ENCODE measurements around the gene CEP95. TPM values are rescaled to one million over a fixed set of nuclear protein-coding genes. Genes with fewer than 3 reads are reported as not detected.
"Not testable (repeated sequence)": the region's sequence is repeated elsewhere in the genome, so short reads cannot be mapped to it uniquely, and the experiment has no call there.

The CEP95 gene
- polyA plus RNA-seq, 2 donors = 16.7 to 33.3 TPM

DNA sequence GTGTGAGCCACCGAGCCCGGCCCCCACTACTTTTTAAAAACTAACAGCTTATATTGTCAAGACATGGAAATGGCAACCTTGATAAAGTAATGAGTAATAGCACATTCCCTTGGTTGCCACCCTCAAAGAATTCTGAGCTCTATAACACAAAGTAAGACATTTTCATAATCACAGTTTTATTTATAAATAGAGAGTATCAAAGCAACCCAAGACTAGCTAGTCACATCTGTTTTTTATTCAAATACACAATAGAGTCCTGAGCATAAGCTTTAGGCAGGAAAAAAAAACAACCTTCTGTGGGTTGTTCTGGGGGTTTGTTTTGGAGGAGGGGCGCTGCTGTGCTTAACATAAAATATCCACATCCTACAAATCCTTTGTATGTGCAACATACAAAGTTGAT lies 68.7 kb downstream of the CEP95 start:
- H3K4me3 ChIP-seq (ENCODE audit: low read depth in 1 of 2, low read length in 2 of 2) = no peak overlapping the region
- H3K27ac ChIP-seq (ENCODE audit: low read depth in 2 of 2, low read length in 1 of 2) = no peak overlapping the region
- no peaks in the 10 kb centered on the region for H3K27me3 ChIP-seq (ENCODE audit: control insufficient read depth in 1 of 2, insufficient read depth in 2 of 2, low read length in 2 of 2)
- H3K36me3 ChIP-seq (ENCODE audit: control insufficient read depth in 2 of 2, insufficient read depth in 2 of 2, low read length in 1 of 2) = peaks cover 0 to 4% of the 10 kb centered on the region in 2 donors
- 94 to 96% methylated on average over 3 of the region's 3 CpGs for WGBS, 2 donors
- H3K4me1 ChIP-seq (ENCODE audit: control insufficient read depth in 2 of 2, insufficient read depth in 2 of 2, low read length in 1 of 2) = no peaks in the 10 kb centered on the region
- no peaks in the 10 kb centered on the region for H3K9me3 ChIP-seq (ENCODE audit: control insufficient read depth in 2 of 2, insufficient read depth in 1 of 2, low read depth in 1 of 2, low read length in 1 of 2)

DNA sequence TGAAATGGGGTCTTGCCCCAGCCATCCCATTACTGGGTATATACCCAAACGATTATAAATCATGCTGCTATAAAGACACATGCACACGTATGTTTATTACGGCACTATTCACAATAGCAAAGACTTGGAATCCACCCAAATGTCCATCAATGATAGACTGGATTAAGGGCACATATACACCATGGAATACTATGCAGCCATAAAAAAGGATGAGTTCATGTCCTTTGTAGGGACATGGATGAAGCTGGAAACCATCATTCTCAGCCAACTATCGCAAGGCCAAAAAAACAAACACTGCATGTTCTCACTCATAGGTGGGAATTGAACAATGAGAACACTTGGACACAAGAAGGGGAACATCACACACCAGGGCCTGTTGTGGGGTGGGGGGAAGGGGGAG lies 70.2 kb downstream of the CEP95 start:
- H3K27me3 ChIP-seq (ENCODE audit: control insufficient read depth in 1 of 2, insufficient read depth in 2 of 2, low read length in 2 of 2); H3K4me1 ChIP-seq (ENCODE audit: control insufficient read depth in 2 of 2, insufficient read depth in 2 of 2, low read length in 1 of 2); H3K36me3 ChIP-seq (ENCODE audit: control insufficient read depth in 2 of 2, insufficient read depth in 2 of 2, low read length in 1 of 2); H3K4me3 ChIP-seq (ENCODE audit: low read depth in 1 of 2, low read length in 2 of 2); H3K27ac ChIP-seq (ENCODE audit: low read depth in 2 of 2, low read length in 1 of 2); H3K9me3 ChIP-seq (ENCODE audit: control insufficient read depth in 2 of 2, insufficient read depth in 1 of 2, low read depth in 1 of 2, low read length in 1 of 2): not testable (repeated sequence)
- WGBS, 2 donors = 95 to 97% methylated on average over 4 of the region's 4 CpGs

DNA sequence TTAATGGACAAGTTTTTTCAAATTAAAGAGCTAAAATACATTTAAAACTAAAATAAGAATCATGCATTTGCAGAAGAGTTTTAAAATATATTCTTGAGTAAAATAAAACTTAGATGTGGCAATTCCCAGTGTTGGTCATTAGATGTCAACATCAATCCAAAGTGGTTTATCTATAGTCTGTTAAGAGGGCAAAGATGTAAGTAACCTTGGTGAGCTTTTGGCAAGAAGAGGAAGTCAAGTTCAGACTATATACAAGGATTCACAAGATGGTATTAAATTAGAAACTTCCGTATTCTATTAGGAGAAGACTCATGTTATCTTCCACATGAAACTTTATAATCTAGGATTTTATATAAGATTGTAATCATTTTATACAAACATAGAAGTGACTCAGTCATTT lies 73.1 kb downstream of the CEP95 start:
- 92 to 93% methylated on average over 1 of the region's 1 CpG for WGBS, 2 donors
- H3K4me3 ChIP-seq (ENCODE audit: low read depth in 1 of 2, low read length in 2 of 2) = no peak overlapping the region
- H3K27ac ChIP-seq (ENCODE audit: low read depth in 2 of 2, low read length in 1 of 2) = no peak overlapping the region
- H3K36me3 ChIP-seq (ENCODE audit: control insufficient read depth in 2 of 2, insufficient read depth in 2 of 2, low read length in 1 of 2) = peaks cover 0 to 8% of the 10 kb centered on the region in 2 donors
- H3K27me3 ChIP-seq (ENCODE audit: control insufficient read depth in 1 of 2, insufficient read depth in 2 of 2, low read length in 2 of 2) = no peaks in the 10 kb centered on the region
- no peaks in the 10 kb centered on the region for H3K4me1 ChIP-seq (ENCODE audit: control insufficient read depth in 2 of 2, insufficient read depth in 2 of 2, low read length in 1 of 2)
- no peaks in the 10 kb centered on the region for H3K9me3 ChIP-seq (ENCODE audit: control insufficient read depth in 2 of 2, insufficient read depth in 1 of 2, low read depth in 1 of 2, low read length in 1 of 2)

DNA sequence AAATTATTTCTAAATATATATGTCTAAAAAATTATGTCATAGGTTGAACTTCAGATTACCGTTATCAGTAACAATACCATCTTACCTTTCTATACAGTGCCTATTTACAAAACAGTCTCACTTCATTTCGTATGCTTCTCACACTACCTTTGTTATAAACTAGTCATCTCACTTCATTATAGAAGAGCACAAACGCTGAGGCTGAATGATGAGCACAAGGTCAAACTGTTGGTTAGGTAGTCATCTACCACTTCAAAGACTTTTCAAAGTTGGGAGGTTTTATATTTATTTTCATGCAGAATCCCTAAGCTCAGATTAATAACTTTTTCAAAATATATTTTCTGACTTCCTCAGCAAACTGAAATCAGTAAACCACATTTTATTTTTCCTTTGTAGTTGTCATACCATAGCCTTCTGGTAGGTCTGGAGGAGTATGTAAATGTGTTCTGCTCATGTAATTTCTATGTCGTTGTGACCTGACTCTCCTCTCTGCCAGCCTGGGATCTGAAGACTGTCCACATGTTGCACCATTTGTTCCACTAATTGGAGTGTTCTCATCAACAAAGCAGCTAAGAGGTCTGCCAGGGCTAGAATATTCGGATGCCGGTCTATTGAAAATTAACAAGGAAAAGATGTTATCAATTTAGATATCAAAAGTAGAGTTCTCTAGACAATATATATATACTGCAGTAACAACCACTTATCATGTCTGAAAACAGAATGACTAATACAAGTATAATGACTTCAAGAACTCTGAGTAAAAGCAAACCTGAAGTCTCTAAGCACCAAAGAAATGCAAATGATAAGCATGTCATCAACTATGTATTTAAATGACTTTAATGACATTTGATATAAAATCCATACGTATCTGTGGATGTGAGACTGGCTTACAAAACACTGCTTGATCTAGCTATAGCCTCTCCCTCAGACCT lies 73.9 kb downstream of the CEP95 start:
- no peaks in the 10 kb centered on the region for H3K27me3 ChIP-seq (ENCODE audit: control insufficient read depth in 1 of 2, insufficient read depth in 2 of 2, low read length in 2 of 2)
- WGBS, 2 donors = 71 to 76% methylated on average over 7 of the region's 7 CpGs
- H3K4me1 ChIP-seq (ENCODE audit: control insufficient read depth in 2 of 2, insufficient read depth in 2 of 2, low read length in 1 of 2) = no peaks in the 10 kb centered on the region
- H3K27ac ChIP-seq (ENCODE audit: low read depth in 2 of 2, low read length in 1 of 2) = no peak overlapping the region
- H3K4me3 ChIP-seq (ENCODE audit: low read depth in 1 of 2, low read length in 2 of 2) = no peak overlapping the region
- H3K9me3 ChIP-seq (ENCODE audit: control insufficient read depth in 2 of 2, insufficient read depth in 1 of 2, low read depth in 1 of 2, low read length in 1 of 2) = no peaks in the 10 kb centered on the region
- peaks cover 0 to 8% of the 10 kb centered on the region in 2 donors for H3K36me3 ChIP-seq (ENCODE audit: control insufficient read depth in 2 of 2, insufficient read depth in 2 of 2, low read length in 1 of 2)

DNA sequence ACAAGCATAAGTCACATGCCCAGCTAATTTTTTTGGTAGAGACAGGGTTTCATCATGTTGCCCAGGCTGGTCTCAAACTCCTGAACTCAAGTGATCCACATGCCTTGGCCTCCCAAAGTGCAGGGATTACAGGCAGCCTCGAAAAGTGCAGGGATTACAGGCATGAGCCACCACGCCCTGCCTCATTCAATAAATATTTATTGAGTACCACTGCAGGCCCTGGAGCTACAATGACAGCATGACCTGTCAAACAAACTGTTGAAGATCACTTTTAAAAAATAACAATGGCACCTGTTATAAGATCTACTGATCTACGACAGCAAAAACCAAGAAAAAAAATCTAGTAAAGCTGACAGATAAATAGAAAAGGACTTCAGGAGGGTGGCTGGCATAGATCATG lies 76.3 kb downstream of the CEP95 start:
- peaks cover 0 to 4% of the 10 kb centered on the region in 2 donors for H3K36me3 ChIP-seq (ENCODE audit: control insufficient read depth in 2 of 2, insufficient read depth in 2 of 2, low read length in 1 of 2)
- no peaks in the 10 kb centered on the region for H3K9me3 ChIP-seq (ENCODE audit: control insufficient read depth in 2 of 2, insufficient read depth in 1 of 2, low read depth in 1 of 2, low read length in 1 of 2)
- no peaks in the 10 kb centered on the region for H3K4me1 ChIP-seq (ENCODE audit: control insufficient read depth in 2 of 2, insufficient read depth in 2 of 2, low read length in 1 of 2)
- H3K27me3 ChIP-seq (ENCODE audit: control insufficient read depth in 1 of 2, insufficient read depth in 2 of 2, low read length in 2 of 2) = no peaks in the 10 kb centered on the region
- H3K27ac ChIP-seq (ENCODE audit: low read depth in 2 of 2, low read length in 1 of 2) = no peak overlapping the region
- H3K4me3 ChIP-seq (ENCODE audit: low read depth in 1 of 2, low read length in 2 of 2) = no peak overlapping the region
- 68 to 74% methylated on average over 3 of the region's 3 CpGs for WGBS, 2 donors

DNA sequence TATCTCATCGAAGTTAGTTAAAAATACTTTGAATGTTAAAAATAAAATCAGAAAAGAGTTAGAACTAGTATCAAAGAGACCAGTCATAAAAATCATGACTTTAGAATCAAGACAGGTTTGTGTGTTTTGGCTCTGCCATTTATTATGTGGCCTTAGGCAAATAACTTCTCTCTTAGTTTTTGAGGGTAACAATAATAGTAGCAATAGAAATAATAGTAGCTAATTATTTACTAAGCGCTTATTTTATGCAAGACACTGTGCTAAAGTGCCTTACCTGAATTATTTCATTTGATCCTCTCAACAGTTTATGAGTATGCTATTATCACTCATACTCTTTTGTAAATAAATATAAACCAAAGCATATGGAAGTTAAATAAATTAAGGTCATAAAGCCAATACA lies 78.4 kb downstream of the CEP95 start:
- H3K9me3 ChIP-seq (ENCODE audit: control insufficient read depth in 2 of 2, insufficient read depth in 1 of 2, low read depth in 1 of 2, low read length in 1 of 2) = no peaks in the 10 kb centered on the region
- H3K36me3 ChIP-seq (ENCODE audit: control insufficient read depth in 2 of 2, insufficient read depth in 2 of 2, low read length in 1 of 2) = peaks cover 0 to 4% of the 10 kb centered on the region in 2 donors
- 93 to 98% methylated on average over 2 of the region's 2 CpGs for WGBS, 2 donors
- H3K27ac ChIP-seq (ENCODE audit: low read depth in 2 of 2, low read length in 1 of 2) = no peak overlapping the region
- no peaks in the 10 kb centered on the region for H3K27me3 ChIP-seq (ENCODE audit: control insufficient read depth in 1 of 2, insufficient read depth in 2 of 2, low read length in 2 of 2)
- H3K4me3 ChIP-seq (ENCODE audit: low read depth in 1 of 2, low read length in 2 of 2) = no peak overlapping the region
- H3K4me1 ChIP-seq (ENCODE audit: control insufficient read depth in 2 of 2, insufficient read depth in 2 of 2, low read length in 1 of 2) = no peaks in the 10 kb centered on the region

Other genes with a start within 250 kb of the CEP95 start
- 10 to 100 TPM in 1 of 2 donors, 1 to 10 TPM in 1; 7.9 to 10.6 TPM for gene TEX2, start 243.7 kb upstream of the CEP95 start, polyA plus RNA-seq
- gene PECAM1, start 116.1 kb upstream of the CEP95 start, polyA plus RNA-seq = 10 to 100 TPM in 1 of 2 donors, 1 to 10 TPM in 1; 4.2 to 11.0 TPM
- gene MILR1, start 57.9 kb upstream of the CEP95 start, polyA plus RNA-seq = under 1 TPM; 0.51 to 0.79 TPM
- gene POLG2, start 9.9 kb upstream of the CEP95 start, polyA plus RNA-seq = 1 to 10 TPM; 4.2 to 6.7 TPM
- 100 to 1,000 TPM; 333 to 392 TPM for gene DDX5, start 688 bp upstream of the CEP95 start, polyA plus RNA-seq
- gene SMURF2, start 155.3 kb downstream of the CEP95 start, polyA plus RNA-seq = 1 to 10 TPM; 3.1 TPM